Heart right ventricle (tissue), 16 donors: ENCODE results near the gene SEC14L5. TPM values are rescaled to one million over a fixed set of nuclear protein-coding genes. Genes with fewer than 3 reads are reported as not detected.

ENCODE experiments used
- ATAC-seq, 8 donors: fragments of 200-7000 bp; cut with Tn5 transposase; one replicate each; pipeline ENCODE4 v1.9.1; 2020; ENCODE audit warnings: mild to moderate bottlenecking in 8 of 8, moderate library complexity in 8 of 8, moderate number of reproducible peaks in 1 of 8
- DNase-seq, 2 donors: peaks; one replicate each; pipeline ENCODE4 v3.0.0-alpha.2; 2020
- H3K27ac ChIP-seq, 10 donors: fragments of 200-600 bp; sonication (generic) in 2 of 10; one replicate each; pipeline versions ENCODE4 v1.5.0 to v1.8.0; 2020 to 2022; ENCODE audit warnings: mild to moderate bottlenecking in 3 of 10
- H3K27me3 ChIP-seq, 7 donors: fragments of 200-600 bp; one replicate each; pipeline ENCODE4 v1.8.0; 2021 to 2022; ENCODE audit warnings: mild to moderate bottlenecking in 2 of 7
- H3K36me3 ChIP-seq, 9 donors: fragments of 200-600 bp; sonication (generic) in 1 of 9; one replicate each; pipeline versions ENCODE4 v1.5.0 to v1.8.0; 2020 to 2022; ENCODE audit warnings: mild to moderate bottlenecking in 2 of 9
- H3K4me1 ChIP-seq, 9 donors: fragments of 200-600 bp; sonication (generic) in 1 of 9; one replicate each; pipeline versions ENCODE4 v1.5.0 to v1.8.0; 2020 to 2022; ENCODE audit warnings: mild to moderate bottlenecking in 4 of 9
- H3K4me3 ChIP-seq, 10 donors: fragments of 200-600 bp; sonication (generic) in 2 of 10; one replicate each; pipeline versions ENCODE4 v1.5.0 to v1.8.0; 2020 to 2022; ENCODE audit warnings: mild to moderate bottlenecking in 7 of 10, moderate library complexity in 2 of 10
- H3K9me3 ChIP-seq, 11 donors: fragments of 200-600 bp in 10 of 11; sonication (generic) in 2 of 11; one replicate each; pipeline versions ENCODE4 v1.5.0 to v1.8.0; 2013 to 2022; ENCODE audit warnings: mild to moderate bottlenecking in 2 of 11, control low read depth in 1 of 11, moderate library complexity in 1 of 11
- CTCF ChIP-seq, 9 donors: fragments of 200-600 bp; sonication (generic) in 2 of 9; IDR thresholded peaks; one replicate each; pipeline versions ENCODE4 v1.5.0 to v1.8.0; 2021 to 2022; ENCODE audit warnings: antibody characterized with exemption in 9 of 9, mild to moderate bottlenecking in 5 of 9, moderate library complexity in 1 of 9
- WGBS, 2 donors: extraction: QIAGEN DNeasy Blood & Tissue Kit; methylation state at CpG; one replicate each; pipeline ENCODE4 v1.1.7; 2013; ENCODE audit warnings: inconsistent platforms in 1 of 2; 5-methylcytosine and 5-hydroxymethylcytosine counted together
- intact Hi-C, 10 donors: fragments of 100-400 bp; cut with DNase I; formaldehyde crosslinking; loops; one replicate each; pipeline versions ENCODE4 v1.11.1 to v1.14.2; 2022
- polyA plus RNA-seq, 2 donors: library from polyadenylated mRNA; stranded (reverse); fragments of 200-250 nt; gene quantifications; one replicate each; pipeline ENCODE4 v1.2.3, GENCODE V29; 2013
- total RNA-seq, 10 donors: library from RNA; stranded (reverse); fragmentation: NEBNext Ultra II Directional in 3 of 10; extraction: Animal tissue kit (Norgen Biotek cat#: 25700) in 3 of 10; gene quantifications; one replicate each; pipeline versions ENCODE4 v1.2.1 to v1.2.4, GENCODE V29; 2021 to 2023
- donor health status: Arrhythmogenic right ventricular cardiomyopathy.
- donor health status: ischemic (EF 13 %, LVEDD 7.1; RV severe dilation, severe dysfunction).
- donor health status: healthy with polysubstance abuse.
- donor health status: DM: no; HTN: yes; CAD: no.
- donor health status: DM: no; HTN: no; CAD: no.
- donor health status: ischemic (EF 25% LVEDD 6.9; RV normal size, moderate dysfunction).
- donor health status: ischemic (EF 25% LVEDD 5.7; RV mildly dilated, moderate dysfunction).
- donor health status: healthy.
- donor health status: DM: yes; HTN: yes; CAD: no.
- donor health status: Ischemic cardiomyopathy.
- donor health status: ischemic (EF 35%, LVEDD 5.7; RV mildly dilated, moderate dysfunction).
- donor health status: nonischemic (EF 11% LVEDD 7.7; RV severe dilation, severe dysfunction).
- donor health status: DM: yes; HTN: yes; CAD: no.
- donor health status: PGD.
- donor health status: ischemic (EF 29% LVEDD 5.4; RV normal size, mild dysfunction).
- donor health status: nonischemic (EF 23%, LVEDD 6.1; RV moderate dilation, normal function).

SEC14L5 gene
- total and polyA plus RNA-seq, 12 donors = 0.04 to 28.4 (median 11.0) TPM

- H3K9me3 ChIP-seq = no peaks in the 10 kb centered on the region
- DNase-seq (no peak), ATAC-seq (no peak)
- H3K36me3 ChIP-seq = peaks cover 0 to 8% (median 0%) of the 10 kb centered on the region in 9 donors
- H3K27ac ChIP-seq = no peak overlapping the region
- peaks cover 0 to 7% (median 0%) of the 10 kb centered on the region in 7 donors for H3K27me3 ChIP-seq
- intact Hi-C loops = no loop called here
- H3K4me1 ChIP-seq = peaks cover 0 to 12% (median 0%) of the 10 kb centered on the region in 9 donors
- no peak for TF ChIP-seq CTCF (IDR thresholded peaks at IDR 0.05)
- H3K4me3 ChIP-seq = no peak overlapping the region
- WGBS, 2 donors = 85 to 87% methylated on average over 18 of the region's 18 CpGs
Observed at GRCh38 chr16:5008311-5008731, 50.2 kb downstream of the SEC14L5 start.

GRCh38 chr16:5010576-5011329 lies 52.6 kb downstream of the SEC14L5 start:
- DNase-seq (no peak), ATAC-seq (no peak)
- 51 to 53% methylated on average over 15 of the region's 15 CpGs for WGBS, 2 donors
- no peak for TF ChIP-seq CTCF (IDR thresholded peaks at IDR 0.05)
- peaks cover 0 to 5% (median 0%) of the 10 kb centered on the region in 9 donors for H3K4me1 ChIP-seq
- H3K4me3 ChIP-seq = no peak overlapping the region
- peaks cover 0 to 8% (median 0%) of the 10 kb centered on the region in 9 donors for H3K36me3 ChIP-seq
- H3K9me3 ChIP-seq = no peaks in the 10 kb centered on the region
- intact Hi-C loops = no loop called here
- no peak overlapping the region for H3K27ac ChIP-seq
- peaks cover 0 to 7% (median 0%) of the 10 kb centered on the region in 7 donors for H3K27me3 ChIP-seq

- Histone ChIP-seq H3K27ac (no peak overlapping the region), H3K36me3 (peaks cover 0 to 8% (median 0%) of the 10 kb centered on the region in 9 donors), H3K4me1 (no peaks in the 10 kb centered on the region), H3K9me3 (no peaks in the 10 kb centered on the region), H3K27me3 (peaks cover 0 to 7% (median 0%) of the 10 kb centered on the region in 7 donors), H3K4me3 (no peak overlapping the region)
- DNase-seq = no peak
- ATAC-seq = no peak
- intact Hi-C loops = no loop called here
- 63 to 72% methylated on average over 4 of the region's 4 CpGs for WGBS, 2 donors
- no peak for TF ChIP-seq CTCF (IDR thresholded peaks at IDR 0.05)
Observed at GRCh38 chr16:5011637-5012036, 53.5 kb downstream of the SEC14L5 start.

GRCh38 chr16:5012887-5013286 lies 54.8 kb downstream of the SEC14L5 start:
- Histone ChIP-seq H3K36me3 (peaks cover 0 to 8% (median 0%) of the 10 kb centered on the region in 9 donors), H3K27ac (no peak overlapping the region), H3K4me1 (peaks cover 0 to 4% (median 0%) of the 10 kb centered on the region in 9 donors), H3K27me3 (peaks cover 0 to 7% (median 0%) of the 10 kb centered on the region in 7 donors), H3K4me3 (no peak overlapping the region), H3K9me3 (no peaks in the 10 kb centered on the region)
- 72 to 77% methylated on average over 6 of the region's 6 CpGs for WGBS, 2 donors
- TF ChIP-seq CTCF (IDR thresholded peaks at IDR 0.05) = no peak
- intact Hi-C loops = no loop called here
- ATAC-seq = no peak
- DNase-seq = no peak
